HFFc6 (cell line): ENCODE measurements around the gene SOAT1. TPM values are rescaled to one million over a fixed set of nuclear protein-coding genes. Genes with fewer than 3 reads are reported as not detected.

ENCODE experiments used
- DNase-seq: peaks from one replicate; pipeline ENCODE4 v3.0.0-alpha.2; 2018
- H3K27ac Mint-ChIP-seq: 2 replicates; pipeline ENCODE4 v1.8.0; 2020; ENCODE audit warnings: mild to moderate bottlenecking, mixed read lengths
- H3K27me3 Mint-ChIP-seq: 2 replicates; pipeline ENCODE4 v1.8.0; 2021; ENCODE audit warnings: mild to moderate bottlenecking, moderate library complexity, mixed read lengths; ENCODE audit not compliant: insufficient read depth
- H3K36me3 Mint-ChIP-seq: 2 replicates; pipeline ENCODE4 v1.8.0; 2021; ENCODE audit warnings: low read depth, mixed read lengths
- H3K4me1 Mint-ChIP-seq: 2 replicates; pipeline ENCODE4 v1.8.0; 2020; ENCODE audit warnings: low read depth, mixed read lengths
- H3K4me3 Mint-ChIP-seq: 2 replicates; pipeline ENCODE4 v1.8.0; 2020; ENCODE audit warnings: mild to moderate bottlenecking, moderate library complexity, mixed read lengths
- H3K9me3 Mint-ChIP-seq: 2 replicates; pipeline ENCODE4 v1.8.0; 2020; ENCODE audit warnings: mild to moderate bottlenecking, mixed read lengths
- CTCF ChIP-seq: fragments of 200-600 bp; sonication (generic); IDR thresholded peaks from 2 replicates; pipeline ENCODE4 v1.5.0; 2021; ENCODE audit warnings: antibody characterized with exemption, mild to moderate bottlenecking
- total RNA-seq, 6 experiments: library from RNA; stranded (reverse); fragmentation: NEBNext Ultra II Directional; extraction: Animal tissue kit (Norgen Biotek cat#: 25700); gene quantifications; 2 replicates in 1 of 6; 3 replicates in 5 of 6; pipeline ENCODE4 v1.2.3, GENCODE V29; 2021

The SOAT1 gene
- total RNA-seq, 6 experiments from 2014 or later, result 29.2 to 38.6 (median 37.2) TPM

DNA sequence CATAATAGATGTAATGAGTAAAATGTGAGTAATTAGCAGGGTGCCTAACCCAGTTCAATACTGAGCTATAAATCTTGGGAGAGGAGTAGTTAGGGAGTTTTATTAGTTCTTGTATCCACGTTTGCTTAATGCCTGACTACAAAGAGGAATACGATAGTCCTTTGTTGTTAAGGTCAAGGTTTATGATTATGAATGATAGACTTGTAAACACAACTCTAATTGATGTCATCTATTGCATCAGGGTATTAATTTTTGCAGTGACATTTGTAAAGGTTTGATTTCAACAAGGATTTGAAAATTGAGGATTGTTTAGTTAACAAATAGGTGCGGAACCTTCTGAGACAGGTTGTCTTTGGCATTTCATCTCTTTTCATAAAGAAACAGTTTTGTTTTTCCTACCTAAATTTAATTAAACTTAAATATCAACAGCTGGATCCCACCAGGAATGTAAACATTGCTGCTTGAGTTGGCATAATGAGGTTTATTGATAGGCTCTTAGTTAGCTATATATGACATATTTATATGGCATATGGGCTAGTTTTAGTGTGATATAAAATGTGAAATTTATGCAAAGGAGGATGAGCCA, 9.7 kb downstream of the SOAT1 start:
- Mint-ChIP-seq H3K27ac (no peak overlapping the region), H3K36me3 (peaks cover 29% of the 10 kb centered on the region), H3K4me3 (no peak overlapping the region), H3K9me3 (no peaks in the 10 kb centered on the region), H3K4me1 (peaks cover 27% of the 10 kb centered on the region), H3K27me3 (no peaks in the 10 kb centered on the region)
- no peak for TF ChIP-seq CTCF
- no peak for DNase-seq

DNA sequence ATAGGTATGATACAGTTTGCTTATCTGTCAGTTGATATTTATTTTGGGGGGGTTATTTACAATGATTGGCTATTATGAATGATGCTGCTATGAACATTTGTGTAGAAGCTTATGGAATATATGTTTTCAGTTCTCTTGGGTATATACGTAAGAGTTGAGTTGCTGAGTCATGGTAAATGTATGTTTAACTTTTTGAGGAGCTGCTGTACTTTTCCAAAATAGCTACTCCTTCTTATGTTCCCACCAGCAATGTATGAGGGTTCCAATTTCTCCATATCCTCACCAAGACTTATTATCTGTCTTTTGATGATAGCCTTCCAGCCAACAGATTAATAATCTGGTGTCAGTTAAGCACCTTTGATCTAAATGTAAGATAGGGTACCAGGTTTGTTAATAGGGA, 11.9 kb downstream of the SOAT1 start:
- no peak for TF ChIP-seq CTCF
- H3K36me3 Mint-ChIP-seq, result peaks cover 22% of the 10 kb centered on the region
- H3K4me1 Mint-ChIP-seq, result peaks cover 26% of the 10 kb centered on the region
- no peak overlapping the region for H3K4me3 Mint-ChIP-seq
- no peaks in the 10 kb centered on the region for H3K9me3 Mint-ChIP-seq
- no peaks in the 10 kb centered on the region for H3K27me3 Mint-ChIP-seq
- DNase-seq, result no peak
- peak overlapping the region; percentile 36; the same call in 1 of the 2 replicates for H3K27ac Mint-ChIP-seq

DNA sequence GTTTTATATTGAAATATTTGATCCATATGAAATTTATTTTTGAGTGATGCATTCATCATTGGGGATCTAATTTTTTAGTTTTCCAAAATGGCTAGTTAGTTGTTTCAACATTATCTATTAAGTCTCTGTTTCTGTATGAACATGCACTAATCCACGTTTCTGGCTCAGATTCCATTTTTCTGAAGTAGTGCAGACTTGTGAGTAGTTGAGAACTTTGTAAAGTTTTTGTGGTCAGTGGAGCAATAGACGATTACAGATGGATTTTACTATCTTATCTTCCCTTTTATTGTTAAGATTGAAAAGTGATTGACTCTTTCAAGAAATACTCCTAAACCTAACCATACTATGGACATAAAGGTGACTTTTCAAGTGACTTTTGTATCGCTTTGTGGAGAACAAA, 16.7 kb downstream of the SOAT1 start:
- DNase-seq, result peak; percentile 53
- Mint-ChIP-seq H3K36me3 (peaks cover 27% of the 10 kb centered on the region), H3K4me1 (peaks cover 27% of the 10 kb centered on the region), H3K4me3 (peak overlapping the region; percentile 75), H3K27me3 (no peaks in the 10 kb centered on the region; the same call in 1 of the 2 replicates), H3K9me3 (no peaks in the 10 kb centered on the region), H3K27ac (peak overlapping the region; percentile 88)
- no peak for TF ChIP-seq CTCF

- Mint-ChIP-seq H3K4me3 (peak overlapping the region; percentile 75), H3K36me3 (peaks cover 25% of the 10 kb centered on the region), H3K9me3 (no peaks in the 10 kb centered on the region), H3K4me1 (peaks cover 23% of the 10 kb centered on the region), H3K27ac (peak overlapping the region; percentile 88), H3K27me3 (no peaks in the 10 kb centered on the region; the same call in 1 of the 2 replicates)
- peak; percentile 80 for DNase-seq
- no peak for TF ChIP-seq CTCF
Observed at GRCh38 chr1:179310721-179311120, 17.1 kb downstream of the SOAT1 start.

DNA sequence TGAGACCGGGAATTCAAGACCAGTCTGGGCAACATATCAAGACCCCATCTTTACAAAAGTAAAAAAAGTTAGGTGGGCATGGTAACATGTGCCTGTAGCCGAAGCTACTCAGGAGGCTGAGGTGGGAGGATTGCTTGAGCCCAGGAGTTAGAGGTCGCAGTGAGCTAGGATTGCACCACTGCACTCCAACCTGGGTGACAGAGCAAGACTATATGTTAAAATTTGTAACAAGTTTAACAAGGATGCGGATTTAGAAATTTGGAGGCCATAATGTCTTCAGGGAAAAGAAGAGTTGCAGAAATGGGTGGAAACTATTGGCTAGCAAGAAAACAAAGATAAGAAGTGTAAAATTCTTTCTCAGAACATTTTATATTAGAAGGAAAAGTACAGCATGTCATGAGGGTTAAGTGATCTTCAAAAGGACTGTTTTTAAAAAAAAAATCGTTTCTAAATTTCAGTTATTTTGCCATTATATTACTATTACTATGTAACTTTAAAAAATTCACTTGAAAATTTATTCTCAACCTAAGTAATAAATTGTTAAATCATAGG, 17.6 kb downstream of the SOAT1 start:
- peak overlapping the region; percentile 88 for H3K27ac Mint-ChIP-seq
- H3K4me1 Mint-ChIP-seq, result peaks cover 22% of the 10 kb centered on the region
- peaks cover 20% of the 10 kb centered on the region for H3K36me3 Mint-ChIP-seq
- H3K27me3 Mint-ChIP-seq, result no peaks in the 10 kb centered on the region; the same call in 1 of the 2 replicates
- DNase-seq, result no peak
- TF ChIP-seq CTCF, result no peak
- no peak overlapping the region; the same call in 1 of the 2 replicates for H3K4me3 Mint-ChIP-seq
- no peaks in the 10 kb centered on the region for H3K9me3 Mint-ChIP-seq
